ENCODE data around the gene RLF. TPM values are rescaled to one million over a fixed set of nuclear protein-coding genes. Genes with fewer than 3 reads are reported as not detected.

RLF gene
- total RNA-seq, 1 experiment from 2014 or later, result 15.1 TPM

GRCh38 chr1:40153073-40153770, 8.0 kb upstream of the RLF start:
- intact Hi-C loops (cut with micrococcal nuclease), result loop anchor here (2.0 kb wide), 1 partner anchor 152 kb away; no protein-coding TSS in a partner anchor
- Histone ChIP-seq H3F3A (ENCODE audit: low read length, unreplicated experiment) (no peaks in the 10 kb centered on the region), H3K79me2 (ENCODE audit: low read length) (no peaks in the 10 kb centered on the region), H3K9me3 (ENCODE audit: low read length) (no peaks in the 10 kb centered on the region), H3K9me2 (replicated peaks; ENCODE audit: low read length) (no peaks in the 10 kb centered on the region), H3K27ac (ENCODE audit: low read length) (no peak overlapping the region), H2AFZ (ENCODE audit: low read length) (peak overlapping the region; percentile 90), H3K27me3 (ENCODE audit: low read length) (no peaks in the 10 kb centered on the region), H3K9ac (ENCODE audit: low read length) (no peak overlapping the region), H3K4me2 (ENCODE audit: low read length) (peak overlapping the region; percentile 82), H3K36me3 (ENCODE audit: low read depth, low read length) (no peaks in the 10 kb centered on the region), H3K4me1 (ENCODE audit: insufficient read depth, low read length) (peaks cover 28% of the 10 kb centered on the region), H3K4me3 (ENCODE audit: low read length) (peak overlapping the region; percentile 54), H4K20me1 (ENCODE audit: low read length) (no peaks in the 10 kb centered on the region)
- BruUV-seq (replicated peaks), result no TSS peak
- CTCF ChIA-PET, result interaction anchor here (0.5 to 2.0 kb wide), 9 partner anchors 9 to 292 kb away, joined by 3 to 12 read pairs (median 3); no protein-coding TSS in a partner anchor
- POLR2A ChIA-PET (ENCODE audit: unreplicated experiment), result no interaction called here
- TF ChIP-seq EZH2 (IDR thresholded peaks at IDR 0.05; ENCODE audit: low read length, unreplicated experiment) (no peak), CTCF (conservative IDR thresholded peaks at IDR 0.05; ENCODE audit: low read depth, low read length) (peak; percentile 89)
- ATAC-seq, result peak; percentile 53
- DNase-seq, result peak; percentile 69

- peaks cover 28% of the 10 kb centered on the region for H3K4me1 ChIP-seq (ENCODE audit: insufficient read depth, low read length)
- H3K4me3 ChIP-seq (ENCODE audit: low read length), result no peak overlapping the region
- H3K79me2 ChIP-seq (ENCODE audit: low read length), result no peaks in the 10 kb centered on the region
- H3K4me2 ChIP-seq (ENCODE audit: low read length), result peak overlapping the region; percentile 42; the same call in 1 of the 2 replicates
- intact Hi-C loops (cut with micrococcal nuclease), result no loop called here
- ChIA-PET POLR2A (ENCODE audit: unreplicated experiment) (no interaction called here), CTCF (interaction anchor here (1.1 kb wide), 1 partner anchor 183 kb away, joined by 4 read pairs; no protein-coding TSS in a partner anchor)
- H3F3A ChIP-seq (ENCODE audit: low read length, unreplicated experiment), result no peaks in the 10 kb centered on the region
- no peaks in the 10 kb centered on the region for H3K36me3 ChIP-seq (ENCODE audit: low read depth, low read length)
- no peak overlapping the region for H2AFZ ChIP-seq (ENCODE audit: low read length)
- ATAC-seq (no peak), DNase-seq (no peak)
- no peak overlapping the region for H3K9ac ChIP-seq (ENCODE audit: low read length)
- H3K9me3 ChIP-seq (ENCODE audit: low read length), result no peaks in the 10 kb centered on the region
- BruUV-seq (replicated peaks), result no TSS peak
- TF ChIP-seq EZH2phosphoT487 (IDR thresholded peaks at IDR 0.05; ENCODE audit: borderline replicate concordance, low read length), result no peak
- no peak for TF ChIP-seq CTCF (conservative IDR thresholded peaks at IDR 0.05; ENCODE audit: low read depth, low read length)
- no peak for TF ChIP-seq EZH2 (IDR thresholded peaks at IDR 0.05; ENCODE audit: low read length, unreplicated experiment)
- no peaks in the 10 kb centered on the region for H4K20me1 ChIP-seq (ENCODE audit: low read length)
- H3K27me3 ChIP-seq (ENCODE audit: low read length), result no peaks in the 10 kb centered on the region
- peak overlapping the region; percentile 51 for H3K27ac ChIP-seq (ENCODE audit: low read length)
- no peaks in the 10 kb centered on the region for H3K9me2 ChIP-seq (replicated peaks; ENCODE audit: low read length)
Observed at GRCh38 chr1:40155135-40155534, 6.1 kb upstream of the RLF start.

GRCh38 chr1:40155910-40156309, 5.3 kb upstream of the RLF start:
- DNase-seq, result peak; percentile 80
- Histone ChIP-seq H3K4me1 (ENCODE audit: insufficient read depth, low read length) (peaks cover 31% of the 10 kb centered on the region), H3K9me3 (ENCODE audit: low read length) (no peaks in the 10 kb centered on the region), H4K20me1 (ENCODE audit: low read length) (no peaks in the 10 kb centered on the region), H3K4me3 (ENCODE audit: low read length) (no peak overlapping the region), H3K79me2 (ENCODE audit: low read length) (peaks cover 2% of the 10 kb centered on the region; the same call in 1 of the 2 replicates), H3K4me2 (ENCODE audit: low read length) (peak overlapping the region; percentile 42), H3K9ac (ENCODE audit: low read length) (0 out of 2 replicates have a peak overlapping the region, but pooled peaks have one; percentile 33), H3K36me3 (ENCODE audit: low read depth, low read length) (no peaks in the 10 kb centered on the region), H3K27ac (ENCODE audit: low read length) (peak overlapping the region; percentile 80), H3K27me3 (ENCODE audit: low read length) (no peaks in the 10 kb centered on the region), H3K9me2 (replicated peaks; ENCODE audit: low read length) (no peaks in the 10 kb centered on the region), H2AFZ (ENCODE audit: low read length) (peak overlapping the region; percentile 25), H3F3A (ENCODE audit: low read length, unreplicated experiment) (no peaks in the 10 kb centered on the region)
- TF ChIP-seq EZH2phosphoT487 (IDR thresholded peaks at IDR 0.05; ENCODE audit: borderline replicate concordance, low read length), result no peak
- TF ChIP-seq CTCF (conservative IDR thresholded peaks at IDR 0.05; ENCODE audit: low read depth, low read length), result no peak
- TF ChIP-seq EZH2 (IDR thresholded peaks at IDR 0.05; ENCODE audit: low read length, unreplicated experiment), result no peak
- intact Hi-C loops (cut with micrococcal nuclease), result no loop called here
- POLR2A ChIA-PET (ENCODE audit: unreplicated experiment), result interaction anchor here (0.6 kb wide), 1 partner anchor 111 kb away, joined by 3 read pairs; no protein-coding TSS in a partner anchor
- BruUV-seq (replicated peaks), result no TSS peak
- CTCF ChIA-PET, result interaction anchor here (0.6 to 1.1 kb wide), 3 partner anchors 12 to 182 kb away, joined by 3 to 4 read pairs (median 4); no protein-coding TSS in a partner anchor
- peak; percentile 83 for ATAC-seq

All from PC-3 (cell line).